Activated B cell treated with CpG ODN at 0.5 μM for 24 hours (primary cell): ENCODE data around the gene GEMIN8. TPM values are rescaled to one million over a fixed set of nuclear protein-coding genes. Genes with fewer than 3 reads are reported as not detected.

Experiments
- ATAC-seq: fragments of 200-7000 bp; cut with Tn5 transposase; one replicate; pipeline ENCODE4 v1.10.0; 2021; ENCODE audit warnings: low read depth, mild to moderate bottlenecking, moderate library complexity
- CTCF ChIA-PET: fragments of 350-600 bp; sonication (Branson Sonifier 250); formaldehyde crosslinking; loops from one replicate; lab custom pipeline; 2021; ENCODE audit warnings: antibody characterized with exemption; lab: Charles Lee
- POLR2A ChIA-PET: fragments of 350-600 bp; sonication (Branson Sonifier 250); formaldehyde crosslinking; loops from one replicate; lab custom pipeline; 2021; ENCODE audit warnings: antibody characterized with exemption; lab: Charles Lee
- DNase-seq: peaks from one replicate; pipeline ENCODE4 v3.0.0; 2022
- H3K27ac Mint-ChIP-seq: one replicate; pipeline ENCODE4 v1.8.0; 2020; ENCODE audit warnings: mixed read lengths
- H3K27me3 Mint-ChIP-seq: one replicate; pipeline ENCODE4 v1.8.0; 2021; ENCODE audit warnings: mixed read lengths
- H3K36me3 Mint-ChIP-seq: one replicate; pipeline ENCODE4 v1.8.0; 2021; ENCODE audit warnings: low read depth, mixed read lengths
- H3K4me1 Mint-ChIP-seq: one replicate; pipeline ENCODE4 v1.8.0; 2021; ENCODE audit warnings: mixed read lengths
- H3K4me3 Mint-ChIP-seq: one replicate; pipeline ENCODE4 v1.8.0; 2020; ENCODE audit warnings: mild to moderate bottlenecking, mixed read lengths
- H3K9me3 Mint-ChIP-seq: one replicate; pipeline ENCODE4 v1.8.0; 2020; ENCODE audit warnings: mixed read lengths
- CTCF ChIP-seq: fragments of 200-600 bp; IDR thresholded peaks from one replicate; pipeline ENCODE4 v1.8.0; 2022; ENCODE audit warnings: antibody characterized with exemption, mild to moderate bottlenecking
- intact Hi-C: fragments of 100-400 bp; cut with micrococcal nuclease; formaldehyde crosslinking; loops from one replicate; pipeline ENCODE4 v1.15.1; 2024
- total RNA-seq: library from RNA; stranded (reverse); gene quantifications from 2 replicates; pipeline ENCODE4 v1.2.3, GENCODE V29; 2022

Gene GEMIN8
- total RNA-seq, 1 donor from 2014 or later = 19.9 TPM

DNA sequence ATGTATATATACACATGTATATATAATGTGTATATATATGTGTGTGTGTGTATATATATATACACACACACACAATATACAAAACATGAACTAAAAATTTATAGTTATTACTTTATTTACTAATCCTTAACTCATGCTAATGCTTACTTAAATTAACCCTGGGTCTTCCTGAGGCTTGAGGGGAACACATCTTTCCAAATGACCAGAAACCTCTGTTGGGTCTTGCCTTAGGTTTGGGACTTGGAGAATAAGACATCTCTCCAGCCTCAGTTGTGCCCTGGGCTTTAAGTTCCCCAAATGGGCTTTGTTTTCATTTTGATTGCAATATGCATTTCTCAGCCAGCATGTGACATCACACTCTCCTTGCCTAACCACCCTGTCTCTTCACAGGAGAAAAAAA lies 7.7 kb downstream of the GEMIN8 start:
- CTCF ChIA-PET = no interaction called here
- H3K27ac Mint-ChIP-seq = no peak overlapping the region
- no peaks in the 10 kb centered on the region for H3K9me3 Mint-ChIP-seq
- POLR2A ChIA-PET = no interaction called here
- H3K36me3 Mint-ChIP-seq = peaks cover 17% of the 10 kb centered on the region
- H3K4me1 Mint-ChIP-seq = peaks cover 4% of the 10 kb centered on the region
- no peak for TF ChIP-seq CTCF
- H3K27me3 Mint-ChIP-seq = no peaks in the 10 kb centered on the region
- ATAC-seq (no peak), DNase-seq (no peak)
- intact Hi-C loops = no loop called here
- H3K4me3 Mint-ChIP-seq = no peak overlapping the region

- Mint-ChIP-seq H3K27me3 (no peaks in the 10 kb centered on the region), H3K27ac (no peak overlapping the region), H3K4me3 (no peak overlapping the region), H3K36me3 (peaks cover 44% of the 10 kb centered on the region), H3K4me1 (no peaks in the 10 kb centered on the region), H3K9me3 (no peaks in the 10 kb centered on the region)
- DNase-seq (no peak), ATAC-seq (no peak)
- intact Hi-C loops = no loop called here
- no peak for TF ChIP-seq CTCF
- ChIA-PET CTCF (no interaction called here), POLR2A (no interaction called here)
These were observed 12.3 kb downstream of the GEMIN8 start for GRCh38 chrX:14017399-14017798.

DNA sequence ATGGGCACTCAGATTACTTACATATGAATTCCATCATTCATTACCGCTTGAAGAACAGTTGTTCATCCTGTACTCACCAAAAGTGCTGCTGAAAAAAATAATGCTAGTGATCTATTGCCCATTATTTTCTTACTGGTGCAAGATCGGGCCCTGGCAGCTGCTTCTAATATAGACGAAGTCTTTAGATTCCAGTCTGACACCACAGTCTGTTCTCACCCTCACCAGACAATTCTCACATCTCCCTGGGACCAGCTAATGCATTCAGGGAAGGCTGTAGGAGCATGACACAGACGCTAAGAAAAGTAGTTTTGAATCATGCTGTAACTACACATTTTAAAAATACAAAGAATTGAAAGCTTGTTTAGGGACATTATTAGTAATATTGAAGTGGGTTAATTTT lies 13.8 kb downstream of the GEMIN8 start:
- H3K36me3 Mint-ChIP-seq = peaks cover 45% of the 10 kb centered on the region
- no peaks in the 10 kb centered on the region for H3K27me3 Mint-ChIP-seq
- H3K4me1 Mint-ChIP-seq = no peaks in the 10 kb centered on the region
- intact Hi-C loops = no loop called here
- H3K4me3 Mint-ChIP-seq = no peak overlapping the region
- no peak for TF ChIP-seq CTCF
- CTCF ChIA-PET = interaction anchor here (1.3 kb wide), 1 partner anchor 1227 kb away, joined by 3 read pairs; no protein-coding TSS in a partner anchor
- ATAC-seq = no peak
- no peak for DNase-seq
- POLR2A ChIA-PET = no interaction called here
- no peak overlapping the region for H3K27ac Mint-ChIP-seq
- H3K9me3 Mint-ChIP-seq = no peaks in the 10 kb centered on the region

- no peaks in the 10 kb centered on the region for H3K4me1 Mint-ChIP-seq
- H3K36me3 Mint-ChIP-seq = peaks cover 46% of the 10 kb centered on the region
- no peaks in the 10 kb centered on the region for H3K27me3 Mint-ChIP-seq
- no peak overlapping the region for H3K27ac Mint-ChIP-seq
- POLR2A ChIA-PET = no interaction called here
- no peak overlapping the region for H3K4me3 Mint-ChIP-seq
- intact Hi-C loops = no loop called here
- CTCF ChIA-PET = interaction anchor here (1.3 kb wide), 1 partner anchor 1228 kb away, joined by 3 read pairs; no protein-coding TSS in a partner anchor
- H3K9me3 Mint-ChIP-seq = no peaks in the 10 kb centered on the region
- no peak for DNase-seq
- TF ChIP-seq CTCF = no peak
- ATAC-seq = no peak
These were observed 14.4 kb downstream of the GEMIN8 start for GRCh38 chrX:14015294-14015693.

GRCh38 chrX:14014526-14014925 lies 15.2 kb downstream of the GEMIN8 start:
- no peak for TF ChIP-seq CTCF
- intact Hi-C loops = no loop called here
- ChIA-PET CTCF (interaction anchor here (1.3 kb wide), 1 partner anchor 1228 kb away, joined by 3 read pairs; no protein-coding TSS in a partner anchor), POLR2A (no interaction called here)
- no peaks in the 10 kb centered on the region for H3K4me1 Mint-ChIP-seq
- H3K36me3 Mint-ChIP-seq = peaks cover 42% of the 10 kb centered on the region
- H3K4me3 Mint-ChIP-seq = no peak overlapping the region
- no peaks in the 10 kb centered on the region for H3K9me3 Mint-ChIP-seq
- no peak for DNase-seq
- no peaks in the 10 kb centered on the region for H3K27me3 Mint-ChIP-seq
- ATAC-seq = no peak
- no peak overlapping the region for H3K27ac Mint-ChIP-seq
